A549 (cell line): ENCODE measurements around the gene TTC16. TPM values are rescaled to one million over a fixed set of nuclear protein-coding genes. Genes with fewer than 3 reads are reported as not detected.
"Not testable (repeated sequence)": the region's sequence is repeated elsewhere in the genome, so short reads cannot be mapped to it uniquely, and the experiment has no call there.

ENCODE experiments used
- ATAC-seq, 2 experiments: fragments of 200-7000 bp in 1 of 2; fragments of >200 bp in 1 of 2; cut with Nextera tagmentation in 1 of 2; cut with Tn5 transposase in 1 of 2; 3 replicates each; pipeline versions ENCODE4 v1.8.0 to v1.9.1; 2018 to 2020; ENCODE audit warnings: mild to moderate bottlenecking in 1 of 2, moderate library complexity in 1 of 2
- CTCF ChIA-PET: fragments of 300-600 bp; sonication (Branson Sonifier 250); formaldehyde crosslinking; extraction: SDS; loops from one replicate; lab custom pipeline; 2021; ENCODE audit warnings: antibody characterized with exemption, inconsistent platforms; lab: Yijun Ruan, JAX
- POLR2A ChIA-PET: fragments of 350-600 bp; formaldehyde crosslinking; extraction: SDS; loops from one replicate; lab custom pipeline; 2021; ENCODE audit warnings: antibody characterized with exemption, inconsistent platforms; lab: Yijun Ruan, JAX
- DNase-seq, 2 experiments: peaks; one replicate each; pipeline versions ENCODE4 v3.0.0 to v3.0.0-alpha.2; 2011 to 2016; ENCODE audit warnings: low read depth in 1 of 2, low spot score in 1 of 2
- FAIRE-seq: peaks from 2 replicates; lab custom pipeline; 2011; peaks lifted over from hg19 to GRCh38; lab: Jason Lieb, UNC
- H3K27ac ChIP-seq, 2 experiments: fragments of >200 bp; sonication (Bioruptor Twin); formaldehyde crosslinking; 3 replicates each; pipeline ENCODE4 v1.5.1; 2016 to 2017
- H3K4me1 ChIP-seq: fragments of >200 bp; sonication (Bioruptor Twin); formaldehyde crosslinking; 3 replicates; pipeline ENCODE4 v1.6.1; 2016
- H3K4me2 ChIP-seq: fragments of >200 bp; sonication (Bioruptor Twin); formaldehyde crosslinking; 3 replicates; pipeline ENCODE4 v1.6.1; 2016
- H3K4me3 ChIP-seq: fragments of >200 bp; sonication (Bioruptor Twin); formaldehyde crosslinking; 3 replicates; pipeline ENCODE4 v1.5.1; 2016
- H3K9me3 ChIP-seq: fragments of >200 bp; sonication (Bioruptor Twin); formaldehyde crosslinking; 3 replicates; pipeline ENCODE4 v1.6.1; 2016
- BCL3 ChIP-seq: fragments of >200 bp; sonication (Bioruptor Twin); formaldehyde crosslinking; IDR thresholded peaks from 3 replicates; pipeline ENCODE4 v1.6.1; 2016
- CBX2 ChIP-seq: fragments of 200-600 bp; sonication (generic); IDR thresholded peaks from 2 replicates; pipeline ENCODE4 v1.6.1; 2016; ENCODE audit warnings: low read depth, mild to moderate bottlenecking, borderline replicate concordance
- CHD2 ChIP-seq: fragments of 150-350 bp; IDR thresholded peaks from 2 replicates; pipeline ENCODE4 v1.6.1; 2014; ENCODE audit warnings: low read length; ENCODE audit not compliant: partially characterized antibody
- EHMT2 ChIP-seq: fragments of 200-600 bp; sonication (generic); IDR thresholded peaks from 2 replicates; pipeline ENCODE4 v1.6.1; 2016; ENCODE audit warnings: antibody characterized with exemption, low read depth, mild to moderate bottlenecking, moderate library complexity
- FOXS1 ChIP-seq: fragments of 250-450 bp; sonication (Bioruptor Pico); IDR thresholded peaks from 2 replicates; pipeline ENCODE4 v1.5.0; 2020; ENCODE audit warnings: mild to moderate bottlenecking, moderate library complexity
- GATA3 ChIP-seq: IDR thresholded peaks from 2 replicates; pipeline ENCODE4 v1.6.1; 2012; ENCODE audit warnings: borderline replicate concordance
- HEYL ChIP-seq: fragments of 250-450 bp; sonication (Bioruptor Pico); IDR thresholded peaks from 2 replicates; pipeline ENCODE4 v1.8.0; 2021; ENCODE audit warnings: mild to moderate bottlenecking, moderate library complexity
- HOXA7 ChIP-seq: fragments of 250-450 bp; sonication (Bioruptor Pico); IDR thresholded peaks from 2 replicates; pipeline ENCODE4 v1.5.0; 2020; ENCODE audit warnings: mild to moderate bottlenecking, moderate library complexity
- HOXB13 ChIP-seq: fragments of 250-450 bp; sonication (Bioruptor Pico); IDR thresholded peaks from 2 replicates; pipeline ENCODE4 v1.5.0; 2020; ENCODE audit warnings: low read depth, mild to moderate bottlenecking, moderate library complexity
- HOXB5 ChIP-seq: fragments of 250-450 bp; sonication (Bioruptor Pico); IDR thresholded peaks from 2 replicates; pipeline ENCODE4 v1.5.0; 2020; ENCODE audit warnings: mild to moderate bottlenecking, moderate library complexity
- MAZ ChIP-seq: fragments of 150-350 bp; IDR thresholded peaks from 2 replicates; pipeline ENCODE4 v1.6.1; 2014; ENCODE audit warnings: antibody characterized with exemption, low read depth, low read length, borderline replicate concordance
- MYC ChIP-seq: IDR thresholded peaks from 2 replicates; pipeline ENCODE4 v1.6.1; 2012; ENCODE audit warnings: mild to moderate bottlenecking, inconsistent platforms, low read length, improper control_type of control experiment, borderline replicate concordance
- NR3C1 ChIP-seq: fragments of >200 bp; sonication (Bioruptor Twin); formaldehyde crosslinking; IDR thresholded peaks from 3 replicates; pipeline ENCODE4 v1.6.1; 2017
- POLR2A ChIP-seq: IDR thresholded peaks from 2 replicates; pipeline ENCODE4 v1.6.1; 2012; ENCODE audit warnings: mild to moderate bottlenecking, low read length
- RARB ChIP-seq: fragments of 250-450 bp; sonication (Bioruptor Pico); IDR thresholded peaks from 2 replicates; pipeline ENCODE4 v1.8.0; 2021; ENCODE audit warnings: mild to moderate bottlenecking, moderate library complexity
- RNF2 ChIP-seq: fragments of 200-600 bp; sonication (generic); IDR thresholded peaks from 2 replicates; pipeline ENCODE4 v1.6.1; 2016; ENCODE audit warnings: low read depth, mild to moderate bottlenecking, antibody characterized with exemption, moderate library complexity, borderline replicate concordance
- ZC3H11A ChIP-seq: fragments of 450-650 bp; IDR thresholded peaks from 2 replicates; pipeline ENCODE4 v1.6.1; 2014; ENCODE audit warnings: antibody characterized with exemption, mild to moderate bottlenecking
- ZFP36 ChIP-seq: fragments of 450-650 bp; IDR thresholded peaks from 2 replicates; pipeline ENCODE4 v1.6.1; 2014; ENCODE audit warnings: borderline replicate concordance; ENCODE audit not compliant: partially characterized antibody
- WGBS: methylation state at CpG from one replicate; pipeline ENCODE4 v1.1.6; 2017; ENCODE audit errors: missing lambda C conversion rate; 5-methylcytosine and 5-hydroxymethylcytosine counted together
- polyA plus RNA-seq, 4 experiments: library from polyadenylated mRNA; depleted of rRNA in 3 of 4; stranded (reverse); fragments of >200 nt; fragmentation: RNase III in 1 of 4; extraction: RNeasy Plus Mini Kit Qiagen cat#74134 plus additional on column Dnase treatment in 1 of 4; gene quantifications; 2 replicates in 3 of 4; 3 replicates in 1 of 4; pipeline ENCODE4 v1.2.3, GENCODE V29; 2011 to 2017
- TF ChIP-seq, protein P1 (sequence below): fragments of 250-450 bp; sonication (Bioruptor Pico); IDR thresholded peaks from 2 replicates; pipeline ENCODE4 v1.5.0; 2021; ENCODE audit warnings: mild to moderate bottlenecking, moderate library complexity, borderline replicate concordance

TTC16 gene
- polyA plus RNA-seq, 2 of the 4 experiments (the other 2 are of a cell fraction): not detected

DNA sequence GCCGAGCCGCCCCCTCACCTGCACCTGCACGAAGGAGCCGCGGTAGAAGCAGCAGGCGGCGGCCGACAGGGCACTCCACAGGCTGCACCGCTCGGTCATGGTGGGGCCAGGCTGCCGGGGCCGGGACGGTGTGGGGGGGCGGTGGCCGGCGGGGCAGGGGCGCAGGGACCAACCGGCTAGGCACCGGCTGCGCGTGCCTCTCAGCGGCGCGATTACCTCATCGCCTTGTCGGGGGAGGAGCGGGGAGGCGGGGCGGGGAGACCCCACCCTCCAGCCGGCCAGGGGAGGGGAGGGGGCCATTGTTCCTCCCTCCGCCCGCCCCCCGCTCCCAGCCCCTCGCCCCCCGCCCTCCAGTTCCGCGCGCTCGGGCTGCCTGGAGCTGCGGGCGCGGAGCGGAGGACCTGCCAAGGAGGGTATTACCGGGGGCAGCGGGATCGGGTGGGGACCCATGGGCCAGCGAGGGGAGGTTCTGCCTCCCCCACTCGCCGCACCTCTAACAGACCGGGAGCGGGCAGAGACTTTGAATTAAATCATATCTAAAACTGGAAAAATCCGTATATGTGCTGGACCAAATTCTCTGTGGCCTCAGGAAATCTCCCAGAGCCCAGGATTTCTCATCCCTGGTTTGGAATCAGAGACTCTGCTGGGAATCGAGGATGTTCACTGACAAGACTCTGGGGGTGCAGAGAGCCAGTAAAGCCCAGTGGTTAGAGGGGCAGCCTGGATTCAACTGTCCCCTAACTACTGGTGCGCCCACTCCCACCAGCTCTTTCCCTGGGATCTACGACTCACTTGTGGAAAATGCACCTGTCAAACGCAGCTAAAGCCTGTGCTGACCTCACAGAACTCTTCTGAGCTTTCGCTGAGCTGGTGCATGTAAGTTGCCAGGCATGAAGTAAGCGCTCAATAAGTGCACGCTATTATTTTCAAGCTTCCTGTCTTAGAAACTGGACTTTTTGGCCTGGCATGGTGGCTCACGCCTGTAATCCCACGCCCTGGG is 39.5 kb downstream of the TTC16 start:
- no peak for DNase-seq
- Histone ChIP-seq H3K9me3 (no peaks in the 10 kb centered on the region), H3K27ac (peak overlapping the region in 1 of 2 experiments; percentile 54; a peak in 2 of 6 replicates), H3K4me1 (peaks cover 14% of the 10 kb centered on the region), H3K4me3 (peak overlapping the region; percentile 45), H3K4me2 (peak overlapping the region; percentile 99)
- no peak for FAIRE-seq
- POLR2A ChIA-PET: no interaction called here
- ATAC-seq: peak; percentile 4 to 12; a peak in 1 of 6 replicates
- TF ChIP-seq ZC3H11A: no peak
- no peak for TF ChIP-seq HOXB13 (CRISPR knock-in tag)
- no peak for TF ChIP-seq HOXB5
- TF ChIP-seq BCL3: no peak
- no peak for TF ChIP-seq GATA3
- TF ChIP-seq CHD2: no peak
- no peak for TF ChIP-seq HOXA7 (CRISPR knock-in tag)
- no peak for TF ChIP-seq RARB (CRISPR knock-in tag)
- no peak for TF ChIP-seq EHMT2
- TF ChIP-seq RNF2: no peak
- no peak for TF ChIP-seq NR3C1
- TF ChIP-seq MYC: no peak
- TF ChIP-seq POLR2A: no peak
- no peak for TF ChIP-seq HEYL (CRISPR knock-in tag)
- TF ChIP-seq MAZ: no peak
- CTCF ChIA-PET: interaction anchor here (0.9 to 3.2 kb wide), 6 partner anchors 9 to 114 kb away, joined by 3 to 13 read pairs (median 7); partner anchors contain the start of gene TOR2A
- WGBS: 40% methylated on average over 17 of the region's 61 CpGs

DNA sequence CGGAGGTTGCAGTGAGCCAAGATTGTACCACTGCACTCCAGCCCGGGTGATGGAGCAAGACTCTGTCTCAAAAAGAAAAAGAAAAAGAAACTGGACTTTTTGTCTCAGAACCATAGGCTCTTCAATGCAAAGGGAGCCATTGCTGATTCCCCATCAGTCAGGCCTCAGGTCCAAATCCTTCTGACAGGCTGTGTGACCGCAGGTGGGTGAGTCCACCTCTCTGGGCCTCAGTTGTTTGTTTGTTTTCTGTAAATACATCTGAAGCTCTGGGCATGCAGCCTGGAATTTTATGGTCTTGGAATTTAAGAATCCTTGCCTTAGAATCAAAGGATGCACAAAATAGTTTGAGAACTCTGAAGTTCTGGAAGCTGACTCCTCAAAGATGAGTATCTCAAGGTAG is 40.4 kb downstream of the TTC16 start:
- WGBS: 87% methylated on average over 3 of the region's 3 CpGs
- TF ChIP-seq FOXS1 (CRISPR knock-in tag) (no peak), ZFP36 (peak; percentile 13), CBX2 (no peak)
- TF ChIP-seq, protein P1, sequence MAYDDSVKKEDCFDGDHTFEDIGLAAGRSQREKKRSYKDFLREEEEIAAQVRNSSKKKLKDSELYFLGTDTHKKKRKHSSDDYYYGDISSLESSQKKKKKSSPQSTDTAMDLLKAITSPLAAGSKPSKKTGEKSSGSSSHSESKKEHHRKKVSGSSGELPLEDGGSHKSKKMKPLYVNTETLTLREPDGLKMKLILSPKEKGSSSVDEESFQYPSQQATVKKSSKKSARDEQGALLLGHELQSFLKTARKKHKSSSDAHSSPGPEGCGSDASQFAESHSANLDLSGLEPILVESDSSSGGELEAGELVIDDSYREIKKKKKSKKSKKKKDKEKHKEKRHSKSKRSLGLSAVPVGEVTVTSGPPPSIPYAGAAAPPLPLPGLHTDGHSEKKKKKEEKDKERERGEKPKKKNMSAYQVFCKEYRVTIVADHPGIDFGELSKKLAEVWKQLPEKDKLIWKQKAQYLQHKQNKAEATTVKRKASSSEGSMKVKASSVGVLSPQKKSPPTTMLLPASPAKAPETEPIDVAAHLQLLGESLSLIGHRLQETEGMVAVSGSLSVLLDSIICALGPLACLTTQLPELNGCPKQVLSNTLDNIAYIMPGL (CRISPR knock-in tag): no peak
- Histone ChIP-seq H3K9me3 (no peaks in the 10 kb centered on the region), H3K4me2 (no peak overlapping the region), H3K4me1 (peaks cover 14% of the 10 kb centered on the region), H3K4me3 (no peak overlapping the region), H3K27ac (no peak overlapping the region)
- no peak for FAIRE-seq
- ChIA-PET CTCF (interaction anchor here (0.7 to 3.4 kb wide), 7 partner anchors 9 to 114 kb away, joined by 3 to 16 read pairs (median 11); partner anchors contain the start of gene TOR2A), POLR2A (interaction anchor here (0.6 to 0.7 kb wide), 2 partner anchors 37 to 52 kb away, joined by 3 to 4 read pairs; no protein-coding TSS in a partner anchor)
- no peak for DNase-seq
- ATAC-seq: no peak

DNA sequence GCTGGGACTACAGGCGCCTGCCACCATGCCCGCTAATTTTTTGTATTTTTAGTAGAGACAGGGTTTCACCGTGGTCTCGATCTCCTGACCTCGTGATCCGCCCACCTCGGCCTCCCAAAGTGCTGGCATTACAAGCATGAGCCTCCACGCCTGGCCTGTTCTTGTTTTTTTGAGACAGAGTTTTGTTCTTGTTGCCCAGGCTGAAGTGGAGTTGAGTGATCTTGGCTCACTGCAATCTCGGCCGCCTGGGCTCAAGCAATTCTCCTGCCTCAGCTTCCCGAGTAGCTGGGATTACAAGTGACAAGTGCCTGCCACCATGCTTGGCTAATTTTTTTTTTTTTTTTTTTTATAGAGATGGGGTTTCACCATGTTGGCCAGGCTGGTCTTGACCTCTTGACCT is 40.9 kb downstream of the TTC16 start:
- CTCF ChIA-PET: interaction anchor here (0.7 to 3.4 kb wide), 4 partner anchors 12 to 113 kb away, joined by 4 to 16 read pairs (median 12); partner anchors contain the start of gene TOR2A
- FAIRE-seq: not testable (repeated sequence)

More for the DNA sequence above, 40.9 kb downstream of the TTC16 start:
- not testable (repeated sequence) for DNase-seq, ATAC-seq, H3K4me2 ChIP-seq, H3K9me3 ChIP-seq, H3K27ac ChIP-seq, H3K4me3 ChIP-seq
- POLR2A ChIA-PET: interaction anchor here (0.6 to 0.7 kb wide), 3 partner anchors 22 to 53 kb away, joined by 3 to 4 read pairs (median 3); no protein-coding TSS in a partner anchor
- peaks cover 14% of the 10 kb centered on the region for H3K4me1 ChIP-seq
- 59% methylated on average over 11 of the region's 11 CpGs for WGBS
